K562 (cell line): ENCODE results near the gene CHML. TPM values are rescaled to one million over a fixed set of nuclear protein-coding genes. Genes with fewer than 3 reads are reported as not detected.

Experiments used
- ETS1 ChIP-seq: conservative IDR thresholded peaks from 2 replicates; pipeline ENCODE4 v1.6.1; 2011; ENCODE audit warnings: low read depth, mild to moderate bottlenecking, low read length; ENCODE audit not compliant: control insufficient read depth
- GMEB1 ChIP-seq: fragments of 250-450 bp; sonication (Bioruptor Pico); IDR thresholded peaks from 2 replicates; pipeline ENCODE4 v1.4.0; 2020; ENCODE audit warnings: mild to moderate bottlenecking
- KLF6 ChIP-seq: fragments of 250-450 bp; sonication (Bioruptor Pico); IDR thresholded peaks from 2 replicates; pipeline ENCODE4 v1.4.0; 2020; ENCODE audit warnings: mild to moderate bottlenecking, moderate library complexity, borderline replicate concordance
- NONO ChIP-seq, 2 experiments: fragments of 200-400 bp in 1 of 2; fragments of 450-650 bp in 1 of 2; formaldehyde crosslinking in 1 of 2; IDR thresholded peaks; 2 replicates each; pipeline ENCODE4 v1.6.1; 2017; ENCODE audit warnings: low read depth in 2 of 2, mild to moderate bottlenecking in 2 of 2, moderate library complexity in 2 of 2, low read length in 1 of 2
- SRSF3 ChIP-seq: fragments of 200-400 bp; formaldehyde crosslinking; IDR thresholded peaks from 2 replicates; pipeline ENCODE4 v1.6.1; 2016; ENCODE audit warnings: mild to moderate bottlenecking, low read length, moderate library complexity; ENCODE audit not compliant: insufficient read depth
- TGIF2 ChIP-seq: sonication (generic); formaldehyde crosslinking; IDR thresholded peaks from 2 replicates; pipeline ENCODE4 v1.8.1; 2022; ENCODE audit warnings: mild to moderate bottlenecking, missing genetic modification reagents, moderate library complexity
- ZBTB11 ChIP-seq, 3 experiments: fragments of 200-800 bp in 1 of 3; fragments of 250-450 bp in 1 of 3; fragments of 450-650 bp in 1 of 3; sonication (Bioruptor Pico) in 1 of 3; sonication (Bioruptor generic) in 1 of 3; formaldehyde crosslinking in 1 of 3; IDR thresholded peaks; 2 replicates each; pipeline versions ENCODE4 v1.6.1 to v1.8.0; 2016 to 2022; ENCODE audit warnings: mild to moderate bottlenecking in 2 of 3, missing genetic modification characterization in 2 of 3, missing compliant biosample characterization in 1 of 3, moderate library complexity in 1 of 3
- ZFX ChIP-seq: sonication (generic); formaldehyde crosslinking; IDR thresholded peaks from 2 replicates; pipeline ENCODE4 v1.8.0; 2022; ENCODE audit warnings: mild to moderate bottlenecking, missing genetic modification reagents, moderate library complexity
- ZKSCAN3 ChIP-seq: fragments of 250-450 bp; sonication (Bioruptor Pico); IDR thresholded peaks from 2 replicates; pipeline ENCODE4 v1.4.0; 2020
- ZNF12 ChIP-seq: sonication (generic); formaldehyde crosslinking; IDR thresholded peaks from 2 replicates; pipeline ENCODE4 v1.4.0; 2020; ENCODE audit warnings: mild to moderate bottlenecking, missing genetic modification reagents
- ZNF639 ChIP-seq, 2 experiments: fragments of 200-800 bp in 1 of 2; sonication (Bioruptor generic) in 1 of 2; sonication (generic) in 1 of 2; formaldehyde crosslinking in 1 of 2; IDR thresholded peaks in 1 of 2; conservative IDR thresholded peaks in 1 of 2; 2 replicates each; pipeline versions ENCODE4 v1.5.0 to v1.6.1; 2016 to 2020; ENCODE audit warnings: missing compliant biosample characterization in 1 of 2, missing genetic modification characterization in 1 of 2, missing genetic modification reagents in 1 of 2
- ZNF699 ChIP-seq: fragments of 250-450 bp; sonication (Bioruptor Pico); IDR thresholded peaks from 2 replicates; pipeline ENCODE4 v1.8.0; 2021; ENCODE audit warnings: mild to moderate bottlenecking, moderate library complexity; ENCODE audit not compliant: insufficient replicate concordance
- polyA plus RNA-seq, 8 experiments: library from polyadenylated mRNA; depleted of rRNA in 4 of 8; stranded (reverse) in 5 of 8; unstranded in 3 of 8; fragments of >200 nt; fragmentation: Nextera tagmentation in 2 of 8; fragmentation: Illumina TruSeq in 1 of 8; extraction: Ambion mirVana in 2 of 8; extraction: Trizol in 1 of 8; gene quantifications; 2 replicates each; pipeline versions ENCODE4 v1.2.1 to v1.2.3, GENCODE V29; 2011 to 2014; ENCODE audit warnings: inconsistent platforms in 1 of 8, missing spikeins in 1 of 8
- total RNA-seq, 7 experiments: library from RNA; depleted of rRNA in 6 of 7; stranded (reverse); fragments of >200 nt in 6 of 7; fragmentation: Illumina TruSeq in 2 of 7; extraction: Trizol in 2 of 7; gene quantifications; 2 replicates each; pipeline versions ENCODE4 v1.2.1 to v1.2.3, GENCODE V29; 2011 to 2021; ENCODE audit warnings: low replicate concordance in 1 of 7

The CHML gene
- total and polyA plus RNA-seq, 9 of the 15 experiments (the other 6 are each of a cell fraction or from before 2014, with no cell fraction given), result 13.0 to 88.3 (median 62.8) TPM

- TF ChIP-seq TGIF2 (CRISPR knock-in tag), result no peak
- TF ChIP-seq ZFX (CRISPR knock-in tag), result peak; percentile 57
- TF ChIP-seq ZBTB11 (CRISPR knock-in tag; IDR thresholded peaks at IDR 0.05), result peak in 1 of 3 experiments; percentile 35; a peak in 1 of 6 replicates
- TF ChIP-seq NONO (IDR thresholded peaks at IDR 0.05; ENCODE audit: low read depth in 2 of 2, low read length in 1 of 2), result peak; percentile 78 to 93
- 0 out of 2 replicates have a peak, but pooled peaks have one; percentile 71 for TF ChIP-seq ETS1
- no peak for TF ChIP-seq ZNF699 (CRISPR knock-in tag)
- 0 out of 2 replicates have a peak, but pooled peaks have one; percentile 72 for TF ChIP-seq ZNF12 (CRISPR knock-in tag)
- TF ChIP-seq GMEB1, result peak; percentile 55; the same call in 1 of the 2 replicates
- TF ChIP-seq KLF6, result no peak
- TF ChIP-seq SRSF3, result 0 out of 2 replicates have a peak, but pooled peaks have one; percentile 14
- peak in 1 of 2 experiments; percentile 89; a peak in 2 of 4 replicates for TF ChIP-seq ZNF639 (CRISPR knock-in tag; conservative IDR thresholded peaks at IDR 0.05 in 1 of 2, IDR thresholded peaks at IDR 0.05 in 1 of 2)
- TF ChIP-seq ZKSCAN3 (CRISPR knock-in tag), result peak; percentile 99
Observed at GRCh38 chr1:241640149-241640866, at the start of gene CHML, which contains the start of gene OPN3 (continued).
